Measurements from ENCODE around the gene GNPDA1. TPM values are rescaled to one million over a fixed set of nuclear protein-coding genes. Genes with fewer than 3 reads are reported as not detected.

The GNPDA1 gene
- total and polyA plus RNA-seq, 2 of the 8 experiments (the other 6 are each of a cell fraction or from before 2014, with no cell fraction given): 33.0 to 94.3 TPM

DNA sequence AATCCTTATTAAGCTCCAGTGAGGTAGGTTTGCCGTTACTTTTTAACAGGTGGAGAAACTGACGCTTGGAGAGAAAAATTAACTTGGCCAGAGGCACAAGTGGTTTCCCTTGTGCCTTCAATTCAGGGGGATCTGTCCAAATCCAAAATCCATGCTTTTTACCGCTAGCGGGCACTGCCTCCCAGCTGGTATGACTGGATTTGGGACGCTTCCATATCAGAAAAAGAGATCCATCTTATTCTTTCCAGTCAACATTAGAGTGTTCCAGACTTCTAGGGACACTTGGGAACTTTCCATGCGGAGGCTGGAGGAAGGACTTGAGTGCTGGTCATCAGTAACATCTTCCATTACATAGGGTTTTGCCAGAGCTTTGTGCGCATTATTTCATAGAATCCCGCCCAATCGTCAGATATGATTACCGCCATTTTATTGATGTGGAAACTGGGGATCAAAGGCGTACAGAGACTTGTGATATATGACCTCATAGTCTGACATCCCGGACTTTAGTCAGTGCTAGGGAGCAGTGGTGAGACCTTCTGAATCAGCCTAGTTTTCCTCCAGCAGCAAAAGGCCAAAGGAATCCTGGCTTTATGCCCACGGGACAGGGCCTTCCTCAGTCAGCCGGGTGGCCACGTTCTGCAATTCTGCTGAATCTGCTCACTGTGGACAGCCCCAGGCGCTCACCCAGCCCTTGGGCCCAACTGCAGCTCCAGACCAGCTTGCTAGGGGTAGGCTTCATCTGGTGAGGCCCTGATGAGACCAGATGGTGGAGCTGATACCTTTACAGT is 1.1 kb upstream of the GNPDA1 start:
- no peak overlapping the region for H4K5ac ChIP-seq (ENCODE audit: insufficient read length, low read depth, low read length)
- POLR2A ChIA-PET (ENCODE audit: partially characterized antibody): interaction anchor here (0.9 to 2.8 kb wide), 9 partner anchors 11 to 94 kb away, joined by 3 to 12 read pairs (median 6); partner anchors contain the start of gene RNF14
- H3K18ac ChIP-seq (ENCODE audit: extremely low read depth, low read length): no peak overlapping the region
- FAIRE-seq (no peak), DNase-seq (ENCODE audit: low read depth in 1 of 2, low spot score in 2 of 2) (no peak)
- peaks cover 0 to 8% (median 0%) of the 10 kb centered on the region in 4 experiments; a peak in 2 of 8 replicates for H3K36me3 ChIP-seq (ENCODE audit: control insufficient read depth in 2 of 4, insufficient read depth in 4 of 4, low read length in 3 of 4)
- no peak overlapping the region for H2AFZ ChIP-seq (ENCODE audit: low read length)
- peaks cover 0 to 3% (median 0%) of the 10 kb centered on the region in 4 experiments; a peak in 1 of 7 replicates for H3K27me3 ChIP-seq (replicated peaks in 1 of 4; ENCODE audit: control insufficient read depth in 3 of 4, extremely low read depth in 1 of 4, insufficient read depth in 3 of 4, low read length in 3 of 4)
- H3K14ac ChIP-seq (ENCODE audit: insufficient read length): no peak overlapping the region
- no peak overlapping the region for H4K91ac ChIP-seq (replicated peaks; ENCODE audit: insufficient read length, low read length)
- H3K4ac ChIP-seq (replicated peaks; ENCODE audit: insufficient read length, low read depth, low read length): no peak overlapping the region
- 0 out of 2 replicates have a peak overlapping the region, but pooled peaks have one; percentile 55 for H2BK15ac ChIP-seq (ENCODE audit: low read length)
- H3K4me2 ChIP-seq (ENCODE audit: insufficient read depth in 1 of 2, low read depth in 2 of 2, low read length in 2 of 2): no peak overlapping the region; a peak in 1 of 4 replicates
- no peak overlapping the region for H3K23ac ChIP-seq (ENCODE audit: insufficient read length)
- no peaks in the 10 kb centered on the region for H4K20me1 ChIP-seq (replicated peaks in 1 of 2; ENCODE audit: control insufficient read depth in 1 of 2, insufficient read depth in 2 of 2, low read length in 2 of 2)
- no peak overlapping the region for H3K56ac ChIP-seq (replicated peaks; ENCODE audit: insufficient read length, low read depth, low read length)
- peak overlapping the region in 1 of 4 experiments; percentile 81; a peak in 1 of 8 replicates for H3K4me3 ChIP-seq (ENCODE audit: extremely low read depth in 1 of 4, insufficient read depth in 2 of 4, low read depth in 3 of 4, low read length in 4 of 4)
- no peak overlapping the region for H2BK120ac ChIP-seq (replicated peaks; ENCODE audit: low read depth, low read length)
- no peak overlapping the region for H3K27ac ChIP-seq (ENCODE audit: low read depth, low read length)
- no peaks in the 10 kb centered on the region for H3K79me1 ChIP-seq (ENCODE audit: low read depth, low read length)
- H3K9ac ChIP-seq (replicated peaks in 1 of 4; ENCODE audit: extremely low read depth in 1 of 4, low read depth in 3 of 4, low read length in 3 of 4): no peak overlapping the region; a peak in 1 of 7 replicates
- H2AK5ac ChIP-seq (ENCODE audit: low read depth, low read length): peak overlapping the region; percentile 56; the same call in 1 of the 2 replicates
- H3K23me2 ChIP-seq (ENCODE audit: low read depth, low read length): peaks cover 4% of the 10 kb centered on the region; the same call in 1 of the 2 replicates
- no peak overlapping the region for H4K8ac ChIP-seq (ENCODE audit: extremely low read depth, insufficient read depth, low read length)
- H2BK12ac ChIP-seq (ENCODE audit: low read depth, low read length): peak overlapping the region; percentile 82; the same call in 1 of the 2 replicates
- H2BK5ac ChIP-seq (ENCODE audit: low read depth, low read length): no peak overlapping the region; the same call in 1 of the 2 replicates
- no peaks in the 10 kb centered on the region for H3K79me2 ChIP-seq (ENCODE audit: control insufficient read depth in 1 of 2, insufficient read depth in 2 of 2, low read length in 2 of 2)
- H2BK20ac ChIP-seq (ENCODE audit: low read length): no peak overlapping the region
- CTCF ChIA-PET (ENCODE audit: partially characterized antibody): interaction anchor here (0.5 to 11.4 kb wide), 20 partner anchors 11 to 665 kb away, joined by 3 to 112 read pairs (median 4); partner anchors contain the start of gene RNF14
- H3K4me1 ChIP-seq (replicated peaks in 1 of 4; ENCODE audit: control insufficient read depth in 3 of 4, insufficient read depth in 4 of 4, low read length in 3 of 4): peaks cover 0 to 2% (median 2%) of the 10 kb centered on the region in 4 experiments; a peak in 4 of 7 replicates
- H3K9me3 ChIP-seq (ENCODE audit: insufficient read depth in 2 of 2, low read depth in 1 of 2, low read length in 1 of 2): no peaks in the 10 kb centered on the region
- 93% methylated on average over 16 of the region's 16 CpGs; no CpG with 5 or more reads in 1 of the 2 experiments for WGBS, 2 experiments (ENCODE audit: extremely low coverage in 1 of 2, insufficient coverage in 1 of 2, insufficient read length in 1 of 2, insufficient replicate concordance in 2 of 2, low coverage in 1 of 2, low lambda C conversion rate in 2 of 2, missing lambda C conversion rate in 1 of 2)
- TF ChIP-seq SRF (IDR thresholded peaks at IDR 0.05; ENCODE audit: low read depth, low read length): no peak
- TF ChIP-seq FOSL1 (IDR thresholded peaks at IDR 0.05; ENCODE audit: insufficient read depth, low read depth, low read length): no peak
- TF ChIP-seq CTCF (IDR thresholded peaks at IDR 0.05; ENCODE audit: control extremely low read depth in 1 of 3, insufficient read depth in 1 of 3, low read depth in 1 of 3, low read length in 3 of 3): no peak
- TF ChIP-seq E2F6 (IDR thresholded peaks at IDR 0.05): no peak
- no peak for TF ChIP-seq BCL11A (IDR thresholded peaks at IDR 0.05; ENCODE audit: low read depth in 2 of 2, low read length in 2 of 2)
- TF ChIP-seq POLR2A (IDR thresholded peaks at IDR 0.05; ENCODE audit: control extremely low read depth in 1 of 2, low read depth in 2 of 2, low read length in 2 of 2): no peak
- no peak for TF ChIP-seq KDM4A (IDR thresholded peaks at IDR 0.05; ENCODE audit: low read depth, low read length, severe bottlenecking)
- no peak for TF ChIP-seq SIRT6 (IDR thresholded peaks at IDR 0.05; ENCODE audit: low read length)

All from H1 (cell line).